CD4-positive, alpha-beta T cell (primary cell): ENCODE data around the gene BCL2L2. TPM values are rescaled to one million over a fixed set of nuclear protein-coding genes. Genes with fewer than 3 reads are reported as not detected.

Experiments
- ATAC-seq: fragments of 200-7000 bp; cut with Tn5 transposase; one replicate; pipeline ENCODE4 v1.10.0; 2022; ENCODE audit warnings: mild to moderate bottlenecking; ENCODE audit not compliant: poor library complexity
- CTCF ChIA-PET: fragments of 350-600 bp; sonication (Branson Sonifier 250); formaldehyde crosslinking; loops from one replicate; lab custom pipeline; 2021; ENCODE audit warnings: antibody characterized with exemption, inconsistent platforms; lab: Charles Lee
- POLR2A ChIA-PET: fragments of 350-600 bp; sonication (Branson Sonifier 250); formaldehyde crosslinking; loops from one replicate; lab custom pipeline; 2021; ENCODE audit warnings: antibody characterized with exemption, inconsistent platforms; lab: Charles Lee
- DNase-seq, 14 experiments: peaks; one replicate each; pipeline ENCODE4 v3.0.0-alpha.2; 2013 to 2020; ENCODE audit warnings: mixed read lengths in 2 of 14
- H3K27ac ChIP-seq, 2 donors: one replicate each; pipeline versions ENCODE4 v1.5.1 to v1.7.0; 2013; ENCODE audit warnings: low read length in 2 of 2, low read depth in 1 of 2, mild to moderate bottlenecking in 1 of 2
- H3K27me3 ChIP-seq, 2 experiments: 1 replicate in 1 of 2; 2 replicates in 1 of 2; pipeline versions ENCODE4 v1.6.1 to v1.7.0; 2013; ENCODE audit warnings: low read length in 2 of 2, control low read depth in 1 of 2, mild to moderate bottlenecking in 1 of 2, moderate library complexity in 1 of 2; ENCODE audit not compliant: insufficient read depth in 2 of 2, control insufficient read depth in 1 of 2
- H3K36me3 ChIP-seq: one replicate; pipeline ENCODE4 v1.6.1; 2013; ENCODE audit warnings: low read length, control low read depth; ENCODE audit not compliant: insufficient read depth
- H3K4me1 ChIP-seq: one replicate; pipeline ENCODE4 v1.6.1; 2013; ENCODE audit warnings: low read length, control low read depth; ENCODE audit not compliant: insufficient read depth
- H3K4me3 ChIP-seq: one replicate; pipeline ENCODE4 v1.5.1; 2013; ENCODE audit warnings: mild to moderate bottlenecking, low read length, moderate library complexity
- H3K9me3 ChIP-seq, 2 experiments: 1 replicate in 1 of 2; 2 replicates in 1 of 2; pipeline versions ENCODE4 v1.6.1 to v1.7.0; 2013; ENCODE audit warnings: low read length in 2 of 2, mild to moderate bottlenecking in 2 of 2, control low read depth in 1 of 2, moderate library complexity in 1 of 2; ENCODE audit not compliant: control insufficient read depth in 1 of 2, insufficient read depth in 1 of 2
- H3K27ac Mint-ChIP-seq: one replicate; pipeline ENCODE4 v1.8.0; 2020; ENCODE audit warnings: mixed read lengths
- H3K27me3 Mint-ChIP-seq: one replicate; pipeline ENCODE4 v1.8.0; 2021; ENCODE audit warnings: mixed read lengths
- H3K36me3 Mint-ChIP-seq: one replicate; pipeline ENCODE4 v1.8.0; 2021; ENCODE audit warnings: low read depth, mixed read lengths
- H3K4me1 Mint-ChIP-seq: one replicate; pipeline ENCODE4 v1.8.0; 2021; ENCODE audit warnings: low read depth, mixed read lengths
- H3K4me3 Mint-ChIP-seq: one replicate; pipeline ENCODE4 v1.8.0; 2020; ENCODE audit warnings: mild to moderate bottlenecking, mixed read lengths
- H3K9me3 Mint-ChIP-seq: one replicate; pipeline ENCODE4 v1.8.0; 2020; ENCODE audit warnings: mixed read lengths
- CTCF ChIP-seq: fragments of 200-600 bp; IDR thresholded peaks from one replicate; pipeline ENCODE4 v1.8.0; 2022; ENCODE audit warnings: antibody characterized with exemption, mild to moderate bottlenecking
- intact Hi-C, 2 experiments: fragments of 100-400 bp; cut with DNase I in 1 of 2; cut with micrococcal nuclease in 1 of 2; formaldehyde crosslinking; loops; one replicate each; pipeline versions ENCODE4 v1.15.1 to v1.9.0; 2023 to 2025; cut with DNase I, micrococcal nuclease
- total RNA-seq, 174 experiments: library from RNA in 2 of 174; stranded (reverse) in 2 of 174; gene quantifications; one replicate each; pipeline ENCODE4 v1.2.3 and lab custom pipeline; 2021 to 2026

Gene BCL2L2
- total RNA-seq, 2 experiments from 2014 or later, result 2.3 to 3.7 TPM

DNA sequence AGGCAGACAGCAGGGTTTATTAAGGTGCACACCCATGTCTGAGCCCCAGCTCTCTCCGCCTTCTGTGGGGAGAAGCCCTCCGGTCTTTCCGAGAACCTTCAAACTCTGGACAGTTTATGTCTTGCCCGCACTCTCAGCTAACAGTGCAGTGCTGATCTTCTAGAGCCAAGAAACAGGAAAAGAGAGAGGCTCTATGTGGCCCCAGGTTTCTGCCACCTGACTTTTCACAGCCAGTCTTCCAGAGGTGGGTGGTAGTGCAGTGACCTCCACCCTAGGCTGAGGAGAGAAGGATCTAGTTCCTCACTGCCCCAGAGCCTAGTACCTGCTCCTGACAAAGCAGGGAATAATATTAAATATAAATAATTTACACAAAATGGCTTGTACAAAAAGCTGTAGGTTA, 50.0 kb downstream of the BCL2L2 start:
- no peak overlapping the region for H3K27ac ChIP-seq
- CTCF ChIA-PET, result no interaction called here
- H3K9me3 ChIP-seq, result peaks cover 0 to 3% of the 10 kb centered on the region in 2 experiments
- DNase-seq (no peak), ATAC-seq (no peak)
- H3K4me3 ChIP-seq, result no peak overlapping the region
- intact Hi-C loops, result no loop called here
- no peaks in the 10 kb centered on the region for H3K9me3 Mint-ChIP-seq
- peaks cover 5% of the 10 kb centered on the region for H3K4me1 Mint-ChIP-seq
- no peaks in the 10 kb centered on the region for H3K36me3 Mint-ChIP-seq
- TF ChIP-seq CTCF, result no peak
- H3K4me3 Mint-ChIP-seq, result no peak overlapping the region
- H3K27me3 ChIP-seq, result peaks cover 4 to 14% of the 10 kb centered on the region in 2 experiments
- no peaks in the 10 kb centered on the region for H3K36me3 ChIP-seq
- H3K27me3 Mint-ChIP-seq, result peaks cover 44% of the 10 kb centered on the region
- peaks cover 13% of the 10 kb centered on the region for H3K4me1 ChIP-seq
- POLR2A ChIA-PET, result no interaction called here
- H3K27ac Mint-ChIP-seq, result no peak overlapping the region

GRCh38 chr14:23357261-23357660, 50.6 kb downstream of the BCL2L2 start:
- POLR2A ChIA-PET, result no interaction called here
- CTCF ChIA-PET, result no interaction called here

GRCh38 chr14:23358042-23358441, 51.4 kb downstream of the BCL2L2 start:
- CTCF ChIA-PET, result no interaction called here
- Mint-ChIP-seq H3K4me1 (peaks cover 2% of the 10 kb centered on the region), H3K27ac (no peak overlapping the region), H3K4me3 (no peak overlapping the region), H3K27me3 (peaks cover 47% of the 10 kb centered on the region), H3K9me3 (no peaks in the 10 kb centered on the region), H3K36me3 (no peaks in the 10 kb centered on the region)
- POLR2A ChIA-PET, result no interaction called here
- Histone ChIP-seq H3K27me3 (peaks cover 4 to 14% of the 10 kb centered on the region in 2 experiments), H3K4me1 (peaks cover under 1% of the 10 kb centered on the region), H3K4me3 (no peak overlapping the region), H3K9me3 (no peaks in the 10 kb centered on the region), H3K27ac (no peak overlapping the region), H3K36me3 (no peaks in the 10 kb centered on the region)
- intact Hi-C loops, result no loop called here
- ATAC-seq (no peak), DNase-seq (no peak)
- no peak for TF ChIP-seq CTCF

More at GRCh38 chr14:23357261-23357660, 50.6 kb downstream of the BCL2L2 start:
- H3K9me3 ChIP-seq, result no peaks in the 10 kb centered on the region
- intact Hi-C loops, result no loop called here
- ATAC-seq (no peak), DNase-seq (no peak)
- H3K36me3 ChIP-seq, result no peaks in the 10 kb centered on the region
- H3K27ac ChIP-seq, result no peak overlapping the region
- H3K4me1 ChIP-seq, result peaks cover 7% of the 10 kb centered on the region
- H3K4me1 Mint-ChIP-seq, result peaks cover 5% of the 10 kb centered on the region
- H3K4me3 Mint-ChIP-seq, result no peak overlapping the region
- peaks cover 4 to 14% of the 10 kb centered on the region in 2 experiments for H3K27me3 ChIP-seq
- TF ChIP-seq CTCF, result no peak
- H3K27ac Mint-ChIP-seq, result no peak overlapping the region
- H3K27me3 Mint-ChIP-seq, result peaks cover 50% of the 10 kb centered on the region
- H3K4me3 ChIP-seq, result no peak overlapping the region
- no peaks in the 10 kb centered on the region for H3K36me3 Mint-ChIP-seq
- H3K9me3 Mint-ChIP-seq, result no peaks in the 10 kb centered on the region
